Measurements from ENCODE around the gene LONRF3.
A peak's percentile ranks its signal among the peaks of the same experiment; 100 is the strongest.

Gene LONRF3

GRCh38 chrX:119040432-119040831, 66.0 kb downstream of the LONRF3 start:
- no peak for DNase-seq

- DNase-seq: no peak
Measured at GRCh38 chrX:119041175-119041574, 66.8 kb downstream of the LONRF3 start.

GRCh38 chrX:119042040-119042439, 67.6 kb downstream of the LONRF3 start:
- DNase-seq: no peak

GRCh38 chrX:119042996-119043395, 68.6 kb downstream of the LONRF3 start:
- DNase-seq: no peak

GRCh38 chrX:119045884-119046283, 71.5 kb downstream of the LONRF3 start:
- no peak for DNase-seq

GRCh38 chrX:119055687-119056086, 81.3 kb downstream of the LONRF3 start:
- no peak for DNase-seq

- no peak for DNase-seq
Measured at GRCh38 chrX:119062750-119063374, 88.4 kb downstream of the LONRF3 start.

- DNase-seq: no peak
Measured at GRCh38 chrX:119063428-119063827, 89.0 kb downstream of the LONRF3 start.

- peak; percentile 41 for DNase-seq
Measured at GRCh38 chrX:119067023-119067739, 92.8 kb downstream of the LONRF3 start.

Data from stimulated activated CD4-positive, alpha-beta T cell treated with anti-CD3 and anti-CD28 coated beads, Interleukin-4, amount 100 ng/mL, for 1 hour (primary cell).